Stimulated activated CD8-positive, alpha-beta memory T cell treated with anti-CD3 and anti-CD28 coated beads, Interleukin-7, amount 100 ng/mL, for 24 hours (primary cell): Measurements from ENCODE around the gene AKR1B15.
"Not testable (repeated sequence)": the region's sequence is repeated elsewhere in the genome, so short reads cannot be mapped to it uniquely, and the experiment has no call there.

Experiments used
- DNase-seq: peaks from one replicate; pipeline ENCODE4 v3.0.0-alpha.2; 2020; ENCODE audit warnings: low read depth

Gene AKR1B15

GRCh38 chr7:134565643-134566136 is 16.8 kb downstream of the AKR1B15 start:
- no peak for DNase-seq

GRCh38 chr7:134567368-134567767 is 18.5 kb downstream of the AKR1B15 start:
- DNase-seq = no peak

- not testable (repeated sequence) for DNase-seq
Observed at GRCh38 chr7:134569962-134570361, 21.1 kb downstream of the AKR1B15 start.

GRCh38 chr7:134571101-134571500 is 22.2 kb downstream of the AKR1B15 start:
- no peak for DNase-seq

DNA sequence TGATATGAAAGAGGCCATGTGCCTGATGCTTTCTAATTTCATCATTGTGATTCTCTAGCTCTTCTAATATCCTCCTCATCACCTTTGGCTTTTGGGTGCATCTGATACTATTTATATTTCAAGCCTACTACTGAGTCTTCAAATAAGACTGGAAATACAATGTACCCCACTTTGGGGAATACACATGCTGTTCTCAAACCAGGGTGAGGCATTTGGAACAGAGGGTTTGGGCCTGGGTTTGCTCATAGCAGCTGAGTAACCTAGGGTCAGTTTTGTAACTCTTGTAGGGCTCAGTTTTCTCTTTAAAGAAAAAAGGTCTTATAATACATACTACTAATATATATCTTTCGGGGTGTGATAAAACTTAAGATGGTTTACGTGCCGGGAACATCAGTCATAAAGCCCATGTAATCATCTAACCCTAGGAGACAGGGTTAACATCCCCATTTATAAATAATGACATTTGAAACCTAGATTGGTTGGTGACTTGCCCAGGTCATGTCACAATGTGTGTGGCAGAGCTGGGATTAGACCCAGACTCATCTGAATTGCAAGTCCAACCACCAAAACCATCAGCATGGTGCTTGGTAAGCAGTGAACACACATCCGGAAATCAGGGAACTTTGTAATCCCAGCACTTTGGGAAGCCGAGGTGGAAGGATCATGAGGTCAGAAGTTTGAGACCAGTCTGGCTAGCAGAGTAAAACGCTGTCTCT is 23.0 kb downstream of the AKR1B15 start:
- DNase-seq = no peak

DNA sequence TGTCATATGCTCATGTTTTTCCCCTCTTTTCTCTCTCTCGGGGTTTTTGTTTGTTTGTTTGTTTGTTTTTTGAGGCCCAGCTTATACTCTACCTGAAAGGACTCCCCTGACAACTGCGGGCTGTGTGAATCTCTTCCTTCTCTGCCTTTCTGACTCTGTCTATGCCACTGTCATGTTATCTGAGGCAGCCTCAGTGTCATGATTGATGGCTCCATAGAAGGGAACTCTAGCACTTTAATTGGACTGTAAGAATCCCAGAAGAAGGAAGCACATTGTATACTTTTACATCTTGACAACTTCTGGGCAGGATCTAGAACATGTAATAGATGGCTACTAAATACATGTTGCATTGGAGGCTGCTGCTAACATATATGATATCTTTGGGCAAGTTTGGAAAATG is 25.4 kb downstream of the AKR1B15 start:
- DNase-seq = no peak

GRCh38 chr7:134584290-134584689 is 35.4 kb downstream of the AKR1B15 start:
- DNase-seq = no peak

GRCh38 chr7:134585897-134586296 is 37.0 kb downstream of the AKR1B15 start:
- no peak for DNase-seq

GRCh38 chr7:134587750-134588149 is 38.8 kb downstream of the AKR1B15 start:
- no peak for DNase-seq

DNA sequence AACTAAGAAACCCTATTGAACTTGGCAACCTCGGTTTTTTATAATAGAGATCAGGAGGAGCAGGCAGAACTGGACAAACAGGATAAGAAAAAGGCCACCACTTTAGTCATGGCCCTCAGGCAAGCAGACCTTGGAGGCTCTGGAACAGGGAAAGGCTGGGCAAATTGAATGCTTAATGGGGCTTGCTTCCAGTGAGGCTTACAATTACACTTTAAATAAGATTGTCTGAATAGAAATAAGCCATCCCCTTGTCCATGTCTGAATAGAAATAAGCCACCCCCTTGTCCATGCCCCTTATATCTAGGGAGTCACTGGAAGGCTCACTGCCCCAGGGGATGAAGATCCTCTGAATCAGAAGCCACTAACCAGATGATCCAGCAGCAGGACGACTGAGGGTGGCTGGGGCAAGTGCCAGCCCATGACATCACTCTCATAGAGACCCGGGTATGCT is 40.6 kb downstream of the AKR1B15 start:
- no peak for DNase-seq

- no peak for DNase-seq
Observed at GRCh38 chr7:134593530-134594392, 44.9 kb downstream of the AKR1B15 start.

DNA sequence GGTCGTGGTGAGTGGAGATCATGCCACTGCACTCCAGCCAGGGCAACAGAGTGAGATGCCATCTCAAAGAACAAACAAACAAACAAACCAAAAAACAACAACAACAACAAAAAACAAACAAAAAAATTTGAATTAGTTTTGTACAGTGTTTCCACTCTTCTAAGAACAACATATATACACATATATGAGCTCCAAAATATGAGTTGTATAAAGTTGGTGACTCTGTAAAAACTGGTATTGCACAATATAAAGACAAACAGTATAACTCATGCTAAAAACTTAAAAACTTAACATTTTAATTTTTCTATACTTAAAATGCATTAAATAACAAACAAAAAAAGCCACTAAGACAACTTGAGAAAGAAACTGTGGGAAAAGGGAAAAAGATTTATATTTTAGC is 46.0 kb downstream of the AKR1B15 start:
- no peak for DNase-seq

- DNase-seq = no peak
Observed at GRCh38 chr7:134599371-134599770, 50.5 kb downstream of the AKR1B15 start.

DNA sequence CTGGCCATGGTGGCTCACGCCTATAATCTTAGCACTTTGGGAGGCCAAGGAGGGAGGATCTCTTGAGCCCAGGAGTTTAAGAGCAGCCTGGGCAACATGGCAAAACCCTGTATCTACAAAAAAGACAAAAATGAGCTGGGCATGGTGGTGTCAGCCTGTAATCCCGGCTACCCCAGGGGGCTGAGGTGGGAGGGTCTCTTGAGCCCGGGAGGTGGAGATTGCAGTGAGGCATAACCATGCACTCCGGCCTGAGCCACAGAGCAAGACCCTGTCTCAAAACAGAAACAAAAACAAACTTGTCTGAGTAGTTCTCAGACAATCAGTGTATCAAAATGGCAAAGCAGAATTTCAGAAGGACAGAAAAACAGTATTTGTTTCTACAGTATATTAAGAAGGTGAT is 52.5 kb downstream of the AKR1B15 start:
- DNase-seq = no peak

- DNase-seq = no peak
Observed at GRCh38 chr7:134602881-134603451, 54.1 kb downstream of the AKR1B15 start.

- DNase-seq = peak; percentile 26
Observed at GRCh38 chr7:134605978-134606923, 57.3 kb downstream of the AKR1B15 start.

- DNase-seq = no peak
Observed at GRCh38 chr7:134611611-134612151, 62.8 kb downstream of the AKR1B15 start.

- DNase-seq = no peak
Observed at GRCh38 chr7:134612197-134612596, 63.3 kb downstream of the AKR1B15 start.

GRCh38 chr7:134613623-134614347 is 64.9 kb downstream of the AKR1B15 start:
- no peak for DNase-seq

- no peak for DNase-seq
Observed at GRCh38 chr7:134616611-134617010, 67.7 kb downstream of the AKR1B15 start.
